ENCODE data around the gene UST. TPM values are rescaled to one million over a fixed set of nuclear protein-coding genes. Genes with fewer than 3 reads are reported as not detected.
"Not testable (repeated sequence)": the region's sequence is repeated elsewhere in the genome, so short reads cannot be mapped to it uniquely, and the experiment has no call there.

Gene UST
- total and polyA plus RNA-seq, 9 of the 15 experiments (the other 6 are each of a cell fraction or from before 2014, with no cell fraction given), result 0.04 to 0.10 TPM; not detected in 7

GRCh38 chr6:148912252-148912651 lies 165.4 kb downstream of the UST start (continued):
- no peak for TF ChIP-seq ZFP1 (CRISPR knock-in tag; IDR thresholded peaks at IDR 0.05)
- TF ChIP-seq LEF1 (IDR thresholded peaks at IDR 0.05), result no peak

GRCh38 chr6:148915810-148916209 lies 169.0 kb downstream of the UST start:
- TF ChIP-seq SIRT6 (IDR thresholded peaks at IDR 0.05; ENCODE audit: low read depth, low read length), result no peak
- no peak for TF ChIP-seq MCM7 (IDR thresholded peaks at IDR 0.05)
- no peak for TF ChIP-seq POLR2A (conservative IDR thresholded peaks at IDR 0.05)
- Histone ChIP-seq H3K9me3 (replicated peaks; ENCODE audit: control insufficient read depth, insufficient read depth, low read depth, low read length) (no peaks in the 10 kb centered on the region), H2AFZ (ENCODE audit: low read depth, low read length) (no peak overlapping the region), H3K9me1 (ENCODE audit: control insufficient read depth, insufficient read depth, low read length) (no peaks in the 10 kb centered on the region), H3K4me3 (no peak overlapping the region), H3K27me3 (ENCODE audit: control insufficient read depth in 2 of 2, insufficient read depth in 2 of 2, low read length in 2 of 2) (peaks cover 2 to 23% of the 10 kb centered on the region in 2 experiments; a peak in 4 of 5 replicates), H3K9ac (ENCODE audit: insufficient read depth in 1 of 2, low read depth in 2 of 2, low read length in 2 of 2) (no peak overlapping the region), H3K27ac (ENCODE audit: extremely low read depth, low read depth, low read length) (no peak overlapping the region), H3K4me1 (replicated peaks in 1 of 2; ENCODE audit: control insufficient read depth in 2 of 2, insufficient read depth in 2 of 2, low read length in 2 of 2) (no peaks in the 10 kb centered on the region), H3K36me3 (ENCODE audit: control insufficient read depth, insufficient read depth, low read length) (no peaks in the 10 kb centered on the region), H3K79me2 (ENCODE audit: control insufficient read depth, insufficient read depth, low read length) (no peaks in the 10 kb centered on the region), H3K4me2 (ENCODE audit: insufficient read depth, low read length) (no peak overlapping the region), H4K20me1 (replicated peaks; ENCODE audit: control insufficient read depth, insufficient read depth, low read length) (no peaks in the 10 kb centered on the region)
- ChIA-PET POLR2A (interaction anchor here (1.5 kb wide), 1 partner anchor 11 kb away, joined by 3 read pairs; no protein-coding TSS in a partner anchor), CTCF (ENCODE audit: low intra/inter-chr PET ratio) (no interaction called here)
- 0% methylated on average over 1 of the region's 1 CpG for WGBS (ENCODE audit: insufficient coverage, low coverage, missing lambda C conversion rate)
- DNase-seq (ENCODE audit: extremely low read depth in 1 of 4, low spot score in 3 of 4), result no peak
- no peak for ATAC-seq
- in situ Hi-C loops (cut with MboI) (no loop called here), intact Hi-C loops (cut with micrococcal nuclease) (no loop called here)
- BruUV-seq (replicated peaks), result no TSS peak
- no peak for FAIRE-seq

GRCh38 chr6:148916485-148916884 lies 169.7 kb downstream of the UST start:
- POLR2A ChIA-PET, result interaction anchor here (1.5 kb wide), 1 partner anchor 11 kb away, joined by 3 read pairs; no protein-coding TSS in a partner anchor
- ATAC-seq; H3K4me2 ChIP-seq (ENCODE audit: insufficient read depth, low read length); intact Hi-C loops (cut with micrococcal nuclease); H3K4me1 ChIP-seq (replicated peaks in 1 of 2; ENCODE audit: control insufficient read depth in 2 of 2, insufficient read depth in 2 of 2, low read length in 2 of 2); H2AFZ ChIP-seq (ENCODE audit: low read depth, low read length); H3K9ac ChIP-seq (ENCODE audit: insufficient read depth in 1 of 2, low read depth in 2 of 2, low read length in 2 of 2); H4K20me1 ChIP-seq (replicated peaks; ENCODE audit: control insufficient read depth, insufficient read depth, low read length); in situ Hi-C loops (cut with MboI); FAIRE-seq; H3K4me3 ChIP-seq; H3K27ac ChIP-seq (ENCODE audit: extremely low read depth, low read depth, low read length); DNase-seq (ENCODE audit: extremely low read depth in 1 of 4, low spot score in 3 of 4); H3K9me1 ChIP-seq (ENCODE audit: control insufficient read depth, insufficient read depth, low read length); H3K79me2 ChIP-seq (ENCODE audit: control insufficient read depth, insufficient read depth, low read length); BruUV-seq (replicated peaks); CTCF ChIA-PET (ENCODE audit: low intra/inter-chr PET ratio); H3K9me3 ChIP-seq (replicated peaks; ENCODE audit: control insufficient read depth, insufficient read depth, low read depth, low read length); H3K36me3 ChIP-seq (ENCODE audit: control insufficient read depth, insufficient read depth, low read length): not testable (repeated sequence)
- 3% methylated on average over 8 of the region's 10 CpGs for WGBS (ENCODE audit: insufficient coverage, low coverage, missing lambda C conversion rate)
- peaks cover 2 to 20% of the 10 kb centered on the region in 2 experiments; a peak in 4 of 5 replicates for H3K27me3 ChIP-seq (ENCODE audit: control insufficient read depth in 2 of 2, insufficient read depth in 2 of 2, low read length in 2 of 2)
